ENCODE measurements around the gene SMIM9.

GRCh38 chrX:154809939-154810665 lies 24.4 kb downstream of the SMIM9 start:
- TF ChIP-seq CTCF (IDR thresholded peaks at IDR 0.05 in 2 of 3, conservative IDR thresholded peaks at IDR 0.05 in 1 of 3; ENCODE audit: insufficient read depth in 2 of 3, low read depth in 1 of 3, low read length in 3 of 3) (no peak), ZNF395 (CRISPR knock-in tag; IDR thresholded peaks at IDR 0.05) (no peak), JUND (IDR thresholded peaks at IDR 0.05; ENCODE audit: borderline replicate concordance, low read depth, low read length) (no peak), JUND (tag; IDR thresholded peaks at IDR 0.05; ENCODE audit: borderline replicate concordance, low read depth, low read length) (no peak), HOMEZ (CRISPR knock-in tag; IDR thresholded peaks at IDR 0.05) (no peak), TAF15 (IDR thresholded peaks at IDR 0.05; ENCODE audit: low read depth, low read length) (no peak), RAD21 (CRISPR knock-in tag; conservative IDR thresholded peaks at IDR 0.05 in 1 of 2, IDR thresholded peaks at IDR 0.05 in 1 of 2) (no peak), KDM1A (IDR thresholded peaks at IDR 0.05) (no peak), HCFC1 (IDR thresholded peaks at IDR 0.05; ENCODE audit: low read depth, low read length) (no peak), YY1 (IDR thresholded peaks at IDR 0.05; ENCODE audit: borderline replicate concordance in 1 of 3, control insufficient read depth in 1 of 3, extremely low read depth in 1 of 3, insufficient read depth in 3 of 3, insufficient read length in 1 of 3, insufficient replicate concordance in 2 of 3, low read depth in 1 of 3, low read length in 2 of 3) (no peak), CEBPG (CRISPR knock-in tag; IDR thresholded peaks at IDR 0.05) (peak; percentile 14; the same call in 1 of the 2 replicates), CEBPG (tag; conservative IDR thresholded peaks at IDR 0.05 in 1 of 2, IDR thresholded peaks at IDR 0.05 in 1 of 2) (peak in 1 of 2 experiments; percentile 53; a peak in 1 of 4 replicates), LARP7 (IDR thresholded peaks at IDR 0.05) (no peak), PBX2 (CRISPR knock-in tag; IDR thresholded peaks at IDR 0.05; ENCODE audit: low read depth) (no peak), PBX2 (tag; conservative IDR thresholded peaks at IDR 0.05; ENCODE audit: low read depth) (no peak), TCF15 (CRISPR knock-in tag; IDR thresholded peaks at IDR 0.05) (no peak), ZBTB33 (CRISPR knock-in tag; IDR thresholded peaks at IDR 0.05) (no peak)

Data from K562 (cell line).